Thyroid gland (tissue), 4 donors: Measurements from ENCODE around the gene ADAT3.
"Not testable (repeated sequence)": the region's sequence is repeated elsewhere in the genome, so short reads cannot be mapped to it uniquely, and the experiment has no call there.

Source experiments
- CTCF ChIP-seq, 6 experiments: fragments of 200-600 bp in 3 of 6; fragments of 450-650 bp in 3 of 6; sonication (generic) in 3 of 6; IDR thresholded peaks; one replicate each; pipeline ENCODE4 v1.5.1; 2016 to 2019; ENCODE audit warnings: antibody characterized with exemption in 6 of 6, mild to moderate bottlenecking in 2 of 6, inconsistent platforms in 1 of 6, moderate library complexity in 1 of 6
- POLR2A ChIP-seq, 2 donors: fragments of 450-650 bp; IDR thresholded peaks; one replicate each; pipeline ENCODE4 v1.6.1; 2017; ENCODE audit warnings: antibody characterized with exemption in 2 of 2, mild to moderate bottlenecking in 2 of 2, moderate library complexity in 1 of 2

GRCh38 chr19:1876496-1877279 is 28.5 kb upstream of the ADAT3 start:
- peak in 1 of 6 experiments; percentile 8 for TF ChIP-seq CTCF (IDR thresholded peaks at IDR 0.05)
- TF ChIP-seq POLR2A (IDR thresholded peaks at IDR 0.05): not testable (repeated sequence)
